H1 (cell line): ENCODE results near the gene TMEM255B.

Experiments
- ATF3 ChIP-seq: IDR thresholded peaks from 2 replicates; pipeline ENCODE4 v1.6.1; 2011; ENCODE audit warnings: low read depth, mild to moderate bottlenecking, low read length; ENCODE audit not compliant: insufficient read depth
- CBX8 ChIP-seq: fragments of 300-800, 300-1000 bp; sonication (generic); IDR thresholded peaks from 2 replicates; pipeline ENCODE4 v1.7.1; 2016; ENCODE audit warnings: low read depth, low read length, borderline replicate concordance
- CEBPB ChIP-seq: IDR thresholded peaks from 2 replicates; pipeline ENCODE4 v1.6.1; 2012; ENCODE audit warnings: low read depth, low read length
- CTCF ChIP-seq, 3 experiments: IDR thresholded peaks; 1 replicate in 2 of 3; 2 replicates in 1 of 3; pipeline versions ENCODE4 v1.5.1 to v1.6.1; 2011; ENCODE audit warnings: low read length in 3 of 3, mild to moderate bottlenecking in 3 of 3, inconsistent platforms in 2 of 3, low read depth in 1 of 3, moderate library complexity in 1 of 3; ENCODE audit not compliant: insufficient read depth in 1 of 3; ENCODE audit errors: control extremely low read depth in 1 of 3
- EZH2 ChIP-seq: fragments of 200-600 bp; sonication (generic); IDR thresholded peaks from 2 replicates; pipeline ENCODE4 v1.7.1; 2012; ENCODE audit warnings: low read depth, mild to moderate bottlenecking, moderate library complexity, low read length, inconsistent platforms; ENCODE audit not compliant: severe bottlenecking
- FOSL1 ChIP-seq: IDR thresholded peaks from 2 replicates; pipeline ENCODE4 v1.6.1; 2011; ENCODE audit warnings: mild to moderate bottlenecking, low read depth, low read length, moderate library complexity; ENCODE audit not compliant: insufficient read depth
- HDAC2 ChIP-seq, 2 experiments: fragments of 300-600 bp in 1 of 2; sonication (generic) in 1 of 2; IDR thresholded peaks; 2 replicates each; pipeline ENCODE4 v1.6.1; 2011 to 2012; ENCODE audit warnings: low read depth in 2 of 2, low read length in 2 of 2, mild to moderate bottlenecking in 2 of 2, moderate library complexity in 2 of 2, borderline replicate concordance in 1 of 2, inconsistent platforms in 1 of 2
- MAFK ChIP-seq: IDR thresholded peaks from 2 replicates; pipeline ENCODE4 v1.6.1; 2012; ENCODE audit warnings: low read depth, mild to moderate bottlenecking, improper control_type of control experiment, low read length
- POLR2A ChIP-seq, 2 experiments: IDR thresholded peaks; 1 replicate in 1 of 2; 2 replicates in 1 of 2; pipeline ENCODE4 v1.6.1; 2011; ENCODE audit warnings: low read depth in 2 of 2, low read length in 2 of 2, mild to moderate bottlenecking in 2 of 2; ENCODE audit errors: control extremely low read depth in 1 of 2
- RFX5 ChIP-seq: IDR thresholded peaks from 2 replicates; pipeline ENCODE4 v1.6.1; 2011; ENCODE audit warnings: low read depth, low read length, improper control_type of control experiment, borderline replicate concordance
- RNF2 ChIP-seq: fragments of 200-900, 300-1000 bp; sonication (generic); IDR thresholded peaks from 2 replicates; pipeline ENCODE4 v1.7.1; 2016; ENCODE audit warnings: borderline replicate concordance, low read depth, mild to moderate bottlenecking, antibody characterized with exemption, low read length; ENCODE audit not compliant: poor library complexity, severe bottlenecking; ENCODE audit errors: missing control alignments
- RXRA ChIP-seq: IDR thresholded peaks from 2 replicates; pipeline ENCODE4 v1.6.1; 2011; ENCODE audit warnings: low read depth, mild to moderate bottlenecking, low read length, moderate library complexity; ENCODE audit not compliant: insufficient read depth
- TAF1 ChIP-seq: IDR thresholded peaks from 2 replicates; pipeline ENCODE4 v1.6.1; 2011; ENCODE audit warnings: mild to moderate bottlenecking, low read depth, low read length
- ZNF274 ChIP-seq: IDR thresholded peaks from 2 replicates; pipeline ENCODE4 v1.7.0; 2012; ENCODE audit warnings: low read length, borderline replicate concordance; ENCODE audit errors: extremely low read depth

- TF ChIP-seq FOSL1 = no peak
- TF ChIP-seq RFX5 = no peak
- no peak for TF ChIP-seq TAF1
- TF ChIP-seq ATF3 = no peak
- TF ChIP-seq HDAC2 (IDR thresholded peaks at IDR 0.05; ENCODE audit: borderline replicate concordance in 1 of 2, low read depth in 2 of 2, low read length in 2 of 2) = no peak
- TF ChIP-seq EZH2 = no peak
- no peak for TF ChIP-seq CEBPB
- no peak for TF ChIP-seq POLR2A (IDR thresholded peaks at IDR 0.05; ENCODE audit: control extremely low read depth in 1 of 2, low read depth in 2 of 2, low read length in 2 of 2)
- no peak for TF ChIP-seq CTCF (IDR thresholded peaks at IDR 0.05; ENCODE audit: control extremely low read depth in 1 of 3, insufficient read depth in 1 of 3, low read depth in 1 of 3, low read length in 3 of 3)
- no peak for TF ChIP-seq MAFK
- TF ChIP-seq RNF2 = no peak
- TF ChIP-seq ZNF274 = no peak
- no peak for TF ChIP-seq RXRA
- TF ChIP-seq CBX8 = no peak
Measured at GRCh38 chr13:113791226-113791625, 32.2 kb downstream of the TMEM255B start.
